PC-3 (cell line): ENCODE results near the gene TP63. TPM values are rescaled to one million over a fixed set of nuclear protein-coding genes. Genes with fewer than 3 reads are reported as not detected.

Experiments
- ATAC-seq: fragments of 200-7000 bp; cut with Tn5 transposase; 2 replicates; pipeline ENCODE4 v1.9.1; 2020; ENCODE audit warnings: mild to moderate bottlenecking, moderate library complexity
- BruUV-seq: library from RNA; stranded (reverse); fragments of 400-500 nt; replicated peaks from 2 replicates; lab custom pipeline; 2021; lab: Mats Ljungman, UMichigan
- CTCF ChIA-PET: fragments of 300-600 bp; sonication (Branson Sonifier 250); formaldehyde crosslinking; loops from one replicate; lab custom pipeline; 2022; ENCODE audit warnings: antibody characterized with exemption; lab: Charles Lee
- POLR2A ChIA-PET: fragments of 300-600 bp; sonication (Branson Sonifier 250); formaldehyde crosslinking; loops from one replicate; lab custom pipeline; 2022; ENCODE audit warnings: antibody characterized with exemption; ENCODE audit not compliant: unreplicated experiment; lab: Charles Lee
- DNase-seq: peaks from one replicate; pipeline ENCODE4 v3.0.0-alpha.2; 2015
- H2AFZ ChIP-seq: fragments of 300-600 bp; sonication (generic); 2 replicates; pipeline ENCODE4 v1.6.0; 2016; ENCODE audit warnings: antibody characterized with exemption, low read length
- H3F3A ChIP-seq: fragments of 300-600 bp; sonication (generic); one replicate; pipeline ENCODE4 v1.6.0; 2017; ENCODE audit warnings: antibody characterized with exemption, low read length, control low read depth, mild to moderate bottlenecking; ENCODE audit not compliant: unreplicated experiment
- H3K27ac ChIP-seq: fragments of 300-600 bp; sonication (generic); 2 replicates; pipeline ENCODE4 v1.5.1; 2016; ENCODE audit warnings: mild to moderate bottlenecking, low read length
- H3K27me3 ChIP-seq: fragments of 300-600 bp; sonication (generic); 2 replicates; pipeline ENCODE4 v1.6.1; 2016; ENCODE audit warnings: low read length, mixed read lengths
- H3K36me3 ChIP-seq: fragments of 300-600 bp; sonication (generic); 2 replicates; pipeline ENCODE4 v1.6.1; 2016; ENCODE audit warnings: low read depth, mixed run types, low read length, mixed read lengths
- H3K4me1 ChIP-seq: fragments of 300-600 bp; sonication (generic); 2 replicates; pipeline ENCODE4 v1.5.1; 2016; ENCODE audit warnings: low read length; ENCODE audit not compliant: insufficient read depth
- H3K4me2 ChIP-seq: fragments of 300-600 bp; sonication (generic); 2 replicates; pipeline ENCODE4 v1.6.0; 2016; ENCODE audit warnings: low read length
- H3K4me3 ChIP-seq: fragments of 300-600 bp; sonication (generic); 2 replicates; pipeline ENCODE4 v1.5.1; 2016; ENCODE audit warnings: mild to moderate bottlenecking, low read length, mixed read lengths
- H3K79me2 ChIP-seq: fragments of 300-600 bp; sonication (generic); 2 replicates; pipeline ENCODE4 v1.6.1; 2017; ENCODE audit warnings: low read length, mixed read lengths
- H3K9ac ChIP-seq: fragments of 300-600 bp; sonication (generic); 2 replicates; pipeline ENCODE4 v1.6.0; 2016; ENCODE audit warnings: mild to moderate bottlenecking, low read length
- H3K9me2 ChIP-seq: fragments of 300-600 bp; sonication (generic); replicated peaks from 2 replicates; pipeline ENCODE4 v1.6.1; 2016; ENCODE audit warnings: mixed run types, low read length, mixed read lengths
- H3K9me3 ChIP-seq: fragments of 300-600 bp; sonication (generic); 2 replicates; pipeline ENCODE4 v1.6.1; 2016; ENCODE audit warnings: low read length, mixed read lengths
- H4K20me1 ChIP-seq: fragments of 300-600 bp; sonication (generic); 2 replicates; pipeline ENCODE4 v1.6.1; 2016; ENCODE audit warnings: low read length, mixed read lengths
- CTCF ChIP-seq: fragments of 300-600 bp; sonication (generic); conservative IDR thresholded peaks from 2 replicates; pipeline ENCODE4 v1.5.1; 2017; ENCODE audit warnings: antibody characterized with exemption, low read depth, mild to moderate bottlenecking, low read length
- EZH2 ChIP-seq: fragments of 300-600 bp; sonication (generic); IDR thresholded peaks from one replicate; pipeline ENCODE4 v1.6.1; 2017; ENCODE audit warnings: antibody characterized with exemption, mild to moderate bottlenecking, low read length; ENCODE audit not compliant: unreplicated experiment
- EZH2phosphoT487 ChIP-seq: fragments of 300-600 bp; sonication (generic); IDR thresholded peaks from 2 replicates; pipeline ENCODE4 v1.6.1; 2018; ENCODE audit warnings: mild to moderate bottlenecking, antibody characterized with exemption, low read length, borderline replicate concordance
- intact Hi-C: fragments of 100-400 bp; cut with micrococcal nuclease; formaldehyde crosslinking; loops from 2 replicates; pipeline ENCODE4 v1.9.0; 2023
- total RNA-seq: library from RNA; depleted of rRNA; stranded (reverse); fragments of >200 nt; gene quantifications from 2 replicates; pipeline ENCODE4 v1.2.3, GENCODE V29; 2014

TP63 gene
- total RNA-seq, 1 experiment from 2014 or later: 0.29 TPM

GRCh38 chr3:189625071-189625470 is 6.1 kb upstream of the TP63 start:
- no peak overlapping the region for H3K4me3 ChIP-seq
- ChIA-PET POLR2A (no interaction called here), CTCF (no interaction called here)
- no peaks in the 10 kb centered on the region for H3K9me2 ChIP-seq
- intact Hi-C loops: no loop called here
- H3K4me2 ChIP-seq: no peak overlapping the region
- H3K9me3 ChIP-seq: no peaks in the 10 kb centered on the region
- H3K27ac ChIP-seq: no peak overlapping the region
- H4K20me1 ChIP-seq: no peaks in the 10 kb centered on the region
- no peaks in the 10 kb centered on the region for H3K27me3 ChIP-seq
- no TSS peak for BruUV-seq
- ATAC-seq: no peak
- no peaks in the 10 kb centered on the region for H3K36me3 ChIP-seq
- H2AFZ ChIP-seq: no peak overlapping the region
- H3F3A ChIP-seq: no peaks in the 10 kb centered on the region
- DNase-seq: no peak
- H3K9ac ChIP-seq: no peak overlapping the region
- peaks cover 25% of the 10 kb centered on the region for H3K4me1 ChIP-seq
- TF ChIP-seq EZH2phosphoT487 (no peak), CTCF (no peak), EZH2 (no peak)
- H3K79me2 ChIP-seq: no peaks in the 10 kb centered on the region

GRCh38 chr3:189625572-189625971 is 5.6 kb upstream of the TP63 start:
- CTCF ChIA-PET: no interaction called here
- no peak overlapping the region for H3K27ac ChIP-seq
- no peaks in the 10 kb centered on the region for H3K9me3 ChIP-seq
- no peak for DNase-seq
- POLR2A ChIA-PET: no interaction called here
- H3K36me3 ChIP-seq: no peaks in the 10 kb centered on the region
- intact Hi-C loops: no loop called here
- BruUV-seq: no TSS peak
- no peaks in the 10 kb centered on the region for H3K9me2 ChIP-seq
- peaks cover 25% of the 10 kb centered on the region for H3K4me1 ChIP-seq
- no peak overlapping the region for H3K4me3 ChIP-seq
- no peak for TF ChIP-seq EZH2phosphoT487
- no peak for TF ChIP-seq EZH2
- no peak for TF ChIP-seq CTCF
- no peaks in the 10 kb centered on the region for H3F3A ChIP-seq
- H3K79me2 ChIP-seq: no peaks in the 10 kb centered on the region
- H3K4me2 ChIP-seq: no peak overlapping the region
- no peak overlapping the region for H2AFZ ChIP-seq
- no peaks in the 10 kb centered on the region for H4K20me1 ChIP-seq
- H3K27me3 ChIP-seq: no peaks in the 10 kb centered on the region
- H3K9ac ChIP-seq: no peak overlapping the region
- ATAC-seq: no peak

- CTCF ChIA-PET: no interaction called here
- Histone ChIP-seq H3F3A (no peaks in the 10 kb centered on the region), H2AFZ (no peak overlapping the region), H3K79me2 (no peaks in the 10 kb centered on the region), H3K27ac (no peak overlapping the region), H3K4me3 (no peak overlapping the region), H3K9ac (no peak overlapping the region), H3K27me3 (no peaks in the 10 kb centered on the region), H3K4me2 (no peak overlapping the region), H3K9me2 (no peaks in the 10 kb centered on the region), H4K20me1 (no peaks in the 10 kb centered on the region), H3K9me3 (no peaks in the 10 kb centered on the region), H3K36me3 (no peaks in the 10 kb centered on the region), H3K4me1 (peaks cover 25% of the 10 kb centered on the region)
- POLR2A ChIA-PET: no interaction called here
- intact Hi-C loops: no loop called here
- no peak for TF ChIP-seq EZH2phosphoT487
- TF ChIP-seq CTCF: no peak
- TF ChIP-seq EZH2: no peak
- ATAC-seq (no peak), DNase-seq (no peak)
- BruUV-seq: no TSS peak
These were observed 4.9 kb upstream of the TP63 start for GRCh38 chr3:189626286-189626685.
